Tibial artery (tissue), 4 donors: ENCODE measurements around the gene BACH2.

Experiments
- DNase-seq, 2 donors: peaks; one replicate each; pipeline ENCODE4 v3.0.0-alpha.2; 2019
- H3K27ac ChIP-seq, 2 donors: fragments of 200-600 bp; sonication (generic) in 1 of 2; 1 replicate in 1 of 2; 2 replicates in 1 of 2; pipeline ENCODE4 v1.5.1; 2018 to 2019; ENCODE audit warnings: mild to moderate bottlenecking in 1 of 2
- H3K27me3 ChIP-seq, 2 donors: fragments of 200-600 bp; sonication (generic) in 1 of 2; one replicate each; pipeline versions ENCODE4 v1.5.1 to v1.6.0; 2016 to 2019
- H3K36me3 ChIP-seq, 3 donors: fragments of 200-600 bp; sonication (generic) in 2 of 3; one replicate each; pipeline ENCODE4 v1.5.1; 2016 to 2019; ENCODE audit warnings: mild to moderate bottlenecking in 2 of 3
- H3K4me1 ChIP-seq, 4 donors: fragments of 200-600 bp; sonication (generic) in 2 of 4; 1 replicate in 3 of 4; 2 replicates in 1 of 4; pipeline ENCODE4 v1.5.1; 2016 to 2019
- H3K4me3 ChIP-seq, 2 donors: fragments of 200-600 bp; sonication (generic) in 1 of 2; 1 replicate in 1 of 2; 2 replicates in 1 of 2; pipeline ENCODE4 v1.5.1; 2018 to 2019; ENCODE audit warnings: mild to moderate bottlenecking in 2 of 2
- H3K9me3 ChIP-seq, 3 donors: fragments of 200-600 bp; sonication (generic) in 1 of 3; one replicate each; pipeline ENCODE4 v1.5.1; 2016 to 2019
- intact Hi-C: fragments of 100-400 bp; cut with DNase I; formaldehyde crosslinking; loops from one replicate; pipeline ENCODE4 v1.15.0; 2023; ENCODE audit warnings: low total_unique reads
- TF ChIP-seq, protein P1 (sequence below), 2 experiments: fragments of 200-600 bp in 1 of 2; fragments of 450-650 bp in 1 of 2; IDR thresholded peaks; one replicate each; pipeline ENCODE4 v1.5.1; 2017 to 2019; ENCODE audit warnings: antibody characterized with exemption in 2 of 2, mild to moderate bottlenecking in 1 of 2, moderate library complexity in 1 of 2

BACH2 gene

DNA sequence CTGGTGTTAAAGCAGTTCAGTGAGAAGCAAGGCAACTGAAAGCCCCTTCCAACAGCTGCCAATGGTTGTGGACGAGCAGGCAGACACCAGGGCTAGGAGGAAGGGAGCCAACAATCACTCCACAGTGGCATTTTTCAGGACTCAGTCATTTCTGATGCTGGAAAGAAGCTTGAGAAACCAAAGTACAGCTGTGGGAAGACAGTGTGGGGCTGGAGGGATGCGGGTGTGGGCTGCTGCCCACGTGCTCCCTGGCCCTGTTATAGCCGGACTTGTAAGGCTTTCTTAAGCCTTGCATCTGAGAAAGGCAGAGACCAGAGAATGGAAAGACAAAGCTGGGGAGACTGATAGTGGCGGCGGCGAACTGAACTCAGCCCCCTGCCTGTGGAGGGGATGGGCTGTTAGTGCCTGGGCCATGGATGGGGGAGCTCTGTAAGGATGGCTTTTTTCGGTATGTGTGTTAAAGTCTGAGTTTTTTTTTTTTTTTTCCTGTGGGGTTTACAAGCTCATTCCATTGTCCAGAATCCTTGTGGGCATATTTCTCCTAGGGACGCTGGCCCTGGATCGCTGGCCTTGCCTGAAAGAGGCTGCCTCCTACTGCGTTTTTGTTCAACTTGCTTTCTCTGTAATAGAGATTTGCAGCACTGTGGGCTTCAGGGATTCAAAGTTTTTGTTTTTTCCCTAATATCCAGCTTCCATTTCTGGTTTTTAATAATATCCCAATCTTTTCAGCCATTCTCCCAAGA is 310.7 kb downstream of the BACH2 start:
- H3K27me3 ChIP-seq = no peaks in the 10 kb centered on the region
- intact Hi-C loops = no loop called here
- TF ChIP-seq, protein P1, sequence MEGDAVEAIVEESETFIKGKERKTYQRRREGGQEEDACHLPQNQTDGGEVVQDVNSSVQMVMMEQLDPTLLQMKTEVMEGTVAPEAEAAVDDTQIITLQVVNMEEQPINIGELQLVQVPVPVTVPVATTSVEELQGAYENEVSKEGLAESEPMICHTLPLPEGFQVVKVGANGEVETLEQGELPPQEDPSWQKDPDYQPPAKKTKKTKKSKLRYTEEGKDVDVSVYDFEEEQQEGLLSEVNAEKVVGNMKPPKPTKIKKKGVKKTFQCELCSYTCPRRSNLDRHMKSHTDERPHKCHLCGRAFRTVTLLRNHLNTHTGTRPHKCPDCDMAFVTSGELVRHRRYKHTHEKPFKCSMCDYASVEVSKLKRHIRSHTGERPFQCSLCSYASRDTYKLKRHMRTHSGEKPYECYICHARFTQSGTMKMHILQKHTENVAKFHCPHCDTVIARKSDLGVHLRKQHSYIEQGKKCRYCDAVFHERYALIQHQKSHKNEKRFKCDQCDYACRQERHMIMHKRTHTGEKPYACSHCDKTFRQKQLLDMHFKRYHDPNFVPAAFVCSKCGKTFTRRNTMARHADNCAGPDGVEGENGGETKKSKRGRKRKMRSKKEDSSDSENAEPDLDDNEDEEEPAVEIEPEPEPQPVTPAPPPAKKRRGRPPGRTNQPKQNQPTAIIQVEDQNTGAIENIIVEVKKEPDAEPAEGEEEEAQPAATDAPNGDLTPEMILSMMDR (IDR thresholded peaks at IDR 0.05) = no peak
- no peak for DNase-seq
- H3K4me3 ChIP-seq = no peak overlapping the region
- peaks cover 0 to 35% (median 18%) of the 10 kb centered on the region in 4 donors for H3K4me1 ChIP-seq
- H3K36me3 ChIP-seq = no peaks in the 10 kb centered on the region
- H3K9me3 ChIP-seq = no peaks in the 10 kb centered on the region
- no peak overlapping the region for H3K27ac ChIP-seq

DNA sequence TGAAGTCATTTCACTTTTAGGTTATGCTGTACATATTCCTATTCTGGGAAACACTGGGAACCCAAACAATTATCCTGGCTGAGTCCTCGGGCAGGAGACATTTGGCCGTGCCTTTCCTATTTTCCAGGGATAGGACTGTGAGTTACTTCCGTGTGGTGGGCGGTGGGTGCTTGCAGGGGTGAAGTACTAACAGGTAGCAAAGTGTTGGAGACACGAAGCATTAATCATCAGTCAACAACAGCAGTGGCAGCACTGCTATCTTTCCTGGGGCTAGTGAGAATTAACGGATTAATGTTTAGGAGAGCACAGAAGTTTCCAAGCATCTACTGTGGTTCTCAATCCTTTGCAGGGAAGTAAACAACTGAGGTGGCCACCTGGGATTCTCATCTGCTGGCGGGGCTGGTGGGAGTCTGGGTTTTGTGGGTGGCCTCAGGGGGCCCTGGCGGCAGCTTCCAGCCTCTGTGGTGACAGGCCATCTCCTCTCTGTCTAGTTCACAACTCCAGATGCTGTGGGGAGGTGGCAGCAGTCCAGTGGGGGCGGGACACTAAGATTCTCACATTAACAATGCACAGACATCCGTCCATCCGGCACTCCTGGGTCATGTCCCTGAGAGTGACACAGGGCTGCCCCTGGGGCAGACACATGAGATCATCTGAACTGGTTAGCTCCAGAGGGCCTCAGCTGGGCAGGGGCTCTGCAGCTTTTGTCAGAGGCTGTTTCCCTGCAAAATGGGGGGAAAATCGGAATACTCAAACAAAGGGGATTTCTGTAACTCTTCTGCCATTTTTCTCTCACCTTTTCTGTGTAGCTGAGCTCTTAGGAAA is 311.5 kb downstream of the BACH2 start:
- Histone ChIP-seq H3K36me3 (no peaks in the 10 kb centered on the region), H3K4me3 (no peak overlapping the region), H3K27me3 (no peaks in the 10 kb centered on the region), H3K9me3 (no peaks in the 10 kb centered on the region), H3K27ac (no peak overlapping the region), H3K4me1 (peaks cover 0 to 34% (median 18%) of the 10 kb centered on the region in 4 donors)
- TF ChIP-seq, protein P1 (IDR thresholded peaks at IDR 0.05) = no peak
- intact Hi-C loops = no loop called here
- DNase-seq = no peak

DNA sequence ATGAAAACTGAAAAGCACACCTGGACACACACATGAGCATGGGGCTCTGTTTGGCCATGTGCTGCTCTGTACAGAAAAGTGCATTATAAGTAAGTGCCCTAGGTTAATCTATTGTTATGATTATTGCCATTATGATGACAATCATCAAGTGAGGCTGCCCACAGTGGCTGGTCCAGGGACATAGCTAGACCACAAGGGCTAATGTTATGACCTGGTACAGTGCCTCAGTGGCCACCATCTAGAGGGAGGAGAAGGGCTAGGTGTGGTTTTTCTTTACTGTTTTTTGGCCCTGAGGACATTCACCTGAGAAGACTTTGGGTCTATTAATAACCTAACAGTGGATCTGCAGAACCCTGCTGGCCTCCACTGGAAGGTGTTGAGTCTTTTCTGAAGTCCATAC is 316.3 kb downstream of the BACH2 start:
- TF ChIP-seq, protein P1 (IDR thresholded peaks at IDR 0.05) = no peak
- Histone ChIP-seq H3K4me3 (no peak overlapping the region), H3K36me3 (no peaks in the 10 kb centered on the region), H3K27me3 (no peaks in the 10 kb centered on the region), H3K27ac (no peak overlapping the region), H3K4me1 (peaks cover 0 to 22% (median 7%) of the 10 kb centered on the region in 4 donors), H3K9me3 (no peaks in the 10 kb centered on the region)
- no peak for DNase-seq
- intact Hi-C loops = no loop called here

DNA sequence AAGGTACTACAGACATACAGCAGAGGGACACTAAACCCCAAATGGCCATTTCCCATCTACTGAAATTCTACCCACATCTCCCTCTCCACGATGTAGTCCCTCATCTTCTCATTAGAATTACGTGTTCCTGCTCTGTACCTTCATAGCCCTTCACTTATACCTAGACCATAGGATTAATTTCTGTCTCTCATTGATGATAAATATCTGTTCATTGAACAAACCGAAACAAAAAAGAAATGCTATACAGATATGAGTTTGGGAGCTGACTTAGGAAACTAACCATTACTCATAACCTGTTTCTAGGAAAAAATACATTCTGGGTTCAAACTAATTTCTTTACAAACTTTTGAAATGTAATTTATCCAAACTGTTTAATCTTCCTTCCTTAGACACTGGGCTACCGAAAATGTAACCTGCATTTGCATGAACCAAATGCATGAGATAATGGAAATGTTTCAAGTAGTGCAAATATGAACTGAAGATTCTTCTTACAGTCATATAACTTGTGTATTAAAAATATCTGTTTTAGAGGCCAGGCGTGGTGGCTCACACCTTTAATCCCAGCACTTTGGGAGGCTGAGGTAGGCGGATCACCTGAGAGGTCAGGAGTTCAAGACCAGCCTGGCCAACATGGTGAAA is 317.0 kb downstream of the BACH2 start:
- no peaks in the 10 kb centered on the region for H3K9me3 ChIP-seq
- no peak for DNase-seq
- peaks cover 0 to 17% (median 5%) of the 10 kb centered on the region in 4 donors for H3K4me1 ChIP-seq
- no peaks in the 10 kb centered on the region for H3K36me3 ChIP-seq
- H3K27me3 ChIP-seq = no peaks in the 10 kb centered on the region
- no peak overlapping the region for H3K27ac ChIP-seq
- intact Hi-C loops = loop anchor here (10.0 kb wide), 1 partner anchor 315 kb away; the partner anchor contains the start of gene BACH2
- TF ChIP-seq, protein P1 (IDR thresholded peaks at IDR 0.05) = no peak
- no peak overlapping the region for H3K4me3 ChIP-seq

DNA sequence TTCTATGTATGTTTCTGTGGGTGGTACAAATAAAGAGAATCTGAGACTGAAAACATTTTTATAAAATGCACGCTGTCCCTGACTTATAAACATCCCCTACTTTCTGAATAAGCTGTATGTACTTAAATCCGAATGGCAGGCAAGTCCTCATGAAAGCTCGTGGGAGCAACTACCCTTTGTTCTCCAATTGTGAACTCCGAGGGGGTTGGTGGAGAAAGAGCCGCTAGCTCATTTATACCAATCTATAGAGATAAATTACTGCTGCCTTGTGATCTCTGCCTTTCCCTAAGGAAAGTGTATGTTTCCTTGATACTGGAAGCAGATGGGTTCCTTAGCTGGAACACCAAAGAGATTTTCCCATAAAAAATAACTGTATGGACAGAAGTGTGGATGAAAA is 317.9 kb downstream of the BACH2 start:
- TF ChIP-seq, protein P1 (IDR thresholded peaks at IDR 0.05) = no peak
- Histone ChIP-seq H3K4me1 (peaks cover 0 to 17% (median 5%) of the 10 kb centered on the region in 4 donors), H3K4me3 (no peak overlapping the region), H3K27me3 (no peaks in the 10 kb centered on the region), H3K9me3 (no peaks in the 10 kb centered on the region), H3K27ac (no peak overlapping the region), H3K36me3 (no peaks in the 10 kb centered on the region)
- DNase-seq = no peak
- intact Hi-C loops = loop anchor here (10.0 kb wide), 1 partner anchor 316 kb away; the partner anchor contains the start of gene BACH2
